Dendritic cell treated with granulocyte-macrophage colony-stimulating factor and Interleukin-4, amounts not matched to agents 40 ng/mL and 50 ng/mL, for 4 days (primary cell): ENCODE measurements around the gene NEO1.

Experiments used
- H3K27ac Mint-ChIP-seq: one replicate; pipeline ENCODE4 v1.8.0; 2022; ENCODE audit warnings: mild to moderate bottlenecking, mixed read lengths
- H3K27me3 Mint-ChIP-seq: one replicate; pipeline ENCODE4 v1.8.0; 2022; ENCODE audit warnings: mild to moderate bottlenecking, mixed read lengths
- H3K36me3 Mint-ChIP-seq: one replicate; pipeline ENCODE4 v1.8.0; 2022; ENCODE audit warnings: low read depth, mixed read lengths
- H3K4me1 Mint-ChIP-seq: one replicate; pipeline ENCODE4 v1.8.0; 2022; ENCODE audit warnings: low read depth, mixed read lengths
- H3K4me3 Mint-ChIP-seq: one replicate; pipeline ENCODE4 v1.8.0; 2022; ENCODE audit warnings: mild to moderate bottlenecking, moderate library complexity, mixed read lengths
- H3K9me3 Mint-ChIP-seq: one replicate; pipeline ENCODE4 v1.8.0; 2022; ENCODE audit warnings: mixed read lengths
- intact Hi-C: fragments of 100-400 bp; cut with micrococcal nuclease; formaldehyde crosslinking; loops from one replicate; pipeline ENCODE4 v1.15.0; 2022

Gene NEO1

DNA sequence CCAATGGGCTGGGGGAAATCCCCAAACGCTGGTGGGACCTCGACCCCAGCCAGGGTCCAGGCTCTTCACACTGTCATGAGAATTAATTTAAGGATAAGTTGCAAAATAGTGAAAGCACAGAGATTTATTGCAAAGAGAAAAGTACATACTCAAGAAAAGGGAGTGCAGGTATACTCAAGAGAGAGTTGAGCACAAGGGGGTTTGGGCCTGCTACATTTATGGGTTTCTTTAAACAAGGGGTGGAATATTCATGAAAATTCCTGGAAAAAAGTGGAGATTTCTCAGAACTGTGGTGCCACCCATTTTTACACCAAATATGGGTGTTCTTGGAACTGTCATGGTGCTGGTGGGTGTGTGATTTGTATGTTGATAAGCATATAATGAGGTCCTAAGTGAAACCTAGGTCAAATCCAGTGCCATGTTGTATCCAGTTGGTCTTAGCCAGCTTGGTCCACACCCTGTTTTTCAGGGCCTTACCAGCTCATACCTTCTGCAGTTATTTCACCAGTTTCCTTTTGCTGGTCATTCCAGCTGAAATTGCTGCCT is 32.6 kb upstream of the NEO1 start:
- H3K4me3 Mint-ChIP-seq, result no peak overlapping the region

DNA sequence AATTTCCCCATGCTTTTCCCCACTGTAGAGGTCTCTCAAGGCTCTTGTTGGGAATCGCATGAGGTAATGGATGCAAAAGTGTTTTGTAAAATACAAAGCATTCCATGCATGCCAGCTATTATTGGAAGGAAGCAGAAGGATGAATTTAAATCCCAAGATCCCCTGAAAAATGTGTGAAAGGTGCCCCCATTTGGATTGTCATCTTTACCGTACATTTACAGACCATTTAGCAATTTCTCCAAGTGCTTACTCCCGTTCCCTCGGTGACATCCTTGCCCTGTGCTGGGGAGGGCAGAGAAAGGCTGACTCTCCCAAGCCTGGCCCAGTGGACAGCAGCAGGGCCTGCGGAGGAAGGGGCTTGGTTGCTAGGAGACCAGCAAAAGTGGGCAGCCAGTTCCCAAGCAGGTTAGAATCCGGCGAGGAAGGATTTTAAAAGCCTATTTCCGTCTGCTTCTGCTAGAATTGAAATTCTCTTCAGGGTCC is 31.1 kb upstream of the NEO1 start:
- intact Hi-C loops, result no loop called here
- Mint-ChIP-seq H3K4me1 (no peaks in the 10 kb centered on the region), H3K36me3 (no peaks in the 10 kb centered on the region), H3K9me3 (no peaks in the 10 kb centered on the region), H3K4me3 (no peak overlapping the region), H3K27me3 (peaks cover 35% of the 10 kb centered on the region), H3K27ac (no peak overlapping the region)

More for the DNA sequence above, 32.6 kb upstream of the NEO1 start:
- Mint-ChIP-seq H3K27ac (no peak overlapping the region), H3K9me3 (no peaks in the 10 kb centered on the region), H3K27me3 (peaks cover 39% of the 10 kb centered on the region), H3K4me1 (no peaks in the 10 kb centered on the region), H3K36me3 (no peaks in the 10 kb centered on the region)
- intact Hi-C loops, result no loop called here

DNA sequence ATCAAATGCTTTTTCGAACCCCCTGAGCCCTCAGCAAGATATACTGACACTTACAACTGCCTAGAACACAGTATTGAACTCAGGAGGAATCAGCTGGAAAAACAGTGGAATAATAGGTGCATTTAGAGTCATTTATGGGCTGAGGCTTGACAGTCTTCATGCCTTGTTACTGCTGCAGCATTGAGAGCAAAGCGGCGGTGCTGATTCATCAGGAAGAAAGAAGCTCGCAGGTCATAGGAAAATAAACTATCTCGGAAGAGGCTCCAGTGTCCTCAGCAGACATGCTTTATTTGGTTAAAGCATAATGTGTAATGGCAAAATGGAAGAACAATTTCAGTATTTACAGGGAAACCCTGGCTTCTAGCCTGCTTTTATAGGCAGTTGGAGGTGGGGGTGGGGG is 30.1 kb upstream of the NEO1 start:
- H3K9me3 Mint-ChIP-seq, result no peaks in the 10 kb centered on the region
- H3K4me1 Mint-ChIP-seq, result no peaks in the 10 kb centered on the region
- no peak overlapping the region for H3K4me3 Mint-ChIP-seq
- no peak overlapping the region for H3K27ac Mint-ChIP-seq
- intact Hi-C loops, result no loop called here
- H3K36me3 Mint-ChIP-seq, result no peaks in the 10 kb centered on the region
- H3K27me3 Mint-ChIP-seq, result peaks cover 38% of the 10 kb centered on the region

DNA sequence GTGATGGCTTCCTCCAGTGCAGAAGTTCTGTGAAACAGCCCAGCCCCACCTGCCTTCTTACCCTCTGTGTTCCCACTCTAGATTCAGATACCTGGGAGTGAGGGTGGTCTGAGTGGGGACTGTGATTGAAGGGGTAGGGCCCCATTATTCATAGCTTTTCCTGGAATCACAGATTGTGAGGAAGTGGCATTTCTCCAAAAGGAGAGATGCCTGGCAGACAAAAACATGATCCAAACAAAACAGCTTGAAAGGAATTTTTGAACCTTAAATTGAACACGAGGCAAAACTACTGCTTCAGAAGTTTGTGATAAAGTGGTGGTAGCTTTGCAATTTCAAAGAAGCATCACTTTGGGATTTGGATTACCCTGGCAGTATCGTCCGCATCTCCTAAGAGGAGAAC is 29.2 kb upstream of the NEO1 start:
- H3K4me1 Mint-ChIP-seq, result no peaks in the 10 kb centered on the region
- H3K9me3 Mint-ChIP-seq, result no peaks in the 10 kb centered on the region
- intact Hi-C loops, result no loop called here
- H3K36me3 Mint-ChIP-seq, result no peaks in the 10 kb centered on the region
- no peak overlapping the region for H3K27ac Mint-ChIP-seq
- no peak overlapping the region for H3K4me3 Mint-ChIP-seq
- H3K27me3 Mint-ChIP-seq, result peaks cover 40% of the 10 kb centered on the region

DNA sequence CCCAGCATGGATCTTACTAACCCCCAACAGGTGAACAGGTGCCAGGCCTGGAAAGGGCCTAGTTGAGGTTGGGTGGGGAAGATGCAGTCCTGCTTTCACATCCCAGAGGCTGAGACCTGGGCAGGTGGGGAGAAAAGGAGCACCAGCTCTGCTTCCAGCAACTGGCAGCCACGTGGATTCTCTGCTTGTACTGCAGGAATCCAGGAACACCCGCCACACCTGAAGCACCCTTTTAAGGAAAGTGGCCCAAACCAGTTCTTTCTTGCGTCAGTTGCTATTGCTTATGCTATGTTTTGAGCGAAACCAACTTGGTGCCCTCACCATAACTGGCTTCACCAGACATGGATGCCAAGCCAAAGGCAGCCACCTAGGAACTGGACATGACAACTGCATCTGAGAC is 28.1 kb upstream of the NEO1 start:
- peaks cover 39% of the 10 kb centered on the region for H3K27me3 Mint-ChIP-seq
- H3K36me3 Mint-ChIP-seq, result no peaks in the 10 kb centered on the region
- no peak overlapping the region for H3K27ac Mint-ChIP-seq
- H3K4me1 Mint-ChIP-seq, result no peaks in the 10 kb centered on the region
- no peak overlapping the region for H3K4me3 Mint-ChIP-seq
- intact Hi-C loops, result no loop called here
- H3K9me3 Mint-ChIP-seq, result no peaks in the 10 kb centered on the region

DNA sequence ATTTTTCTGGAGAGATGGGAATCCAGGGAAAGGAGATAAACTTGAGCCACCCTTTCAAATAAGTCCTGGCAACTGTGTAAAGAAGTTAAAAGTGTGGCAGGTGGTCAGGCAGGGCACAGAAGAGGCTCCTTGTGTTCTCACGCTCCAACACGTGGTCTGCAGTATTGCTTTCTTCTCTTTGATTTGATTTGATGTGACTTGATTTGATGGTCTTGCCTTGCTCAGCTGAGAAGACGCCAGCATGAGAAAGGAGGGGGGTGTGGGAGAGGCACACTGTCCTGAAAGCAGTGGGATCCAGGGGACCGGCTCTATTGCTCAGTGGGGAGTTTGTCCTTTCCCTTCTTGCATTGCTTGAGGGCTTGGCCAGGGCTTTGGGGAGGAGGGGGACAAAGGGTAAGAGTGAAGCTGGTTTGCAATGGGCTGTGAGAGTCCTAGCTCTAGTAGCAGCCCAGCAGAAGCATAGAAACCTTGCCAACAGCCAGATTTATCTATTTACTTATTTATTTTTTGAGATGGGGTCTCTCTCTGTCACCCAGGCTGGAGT is 25.7 kb upstream of the NEO1 start:
- H3K4me3 Mint-ChIP-seq, result no peak overlapping the region
- peaks cover 25% of the 10 kb centered on the region for H3K27me3 Mint-ChIP-seq
- no peaks in the 10 kb centered on the region for H3K4me1 Mint-ChIP-seq
- intact Hi-C loops, result no loop called here
- no peaks in the 10 kb centered on the region for H3K9me3 Mint-ChIP-seq
- no peak overlapping the region for H3K27ac Mint-ChIP-seq
- H3K36me3 Mint-ChIP-seq, result no peaks in the 10 kb centered on the region

DNA sequence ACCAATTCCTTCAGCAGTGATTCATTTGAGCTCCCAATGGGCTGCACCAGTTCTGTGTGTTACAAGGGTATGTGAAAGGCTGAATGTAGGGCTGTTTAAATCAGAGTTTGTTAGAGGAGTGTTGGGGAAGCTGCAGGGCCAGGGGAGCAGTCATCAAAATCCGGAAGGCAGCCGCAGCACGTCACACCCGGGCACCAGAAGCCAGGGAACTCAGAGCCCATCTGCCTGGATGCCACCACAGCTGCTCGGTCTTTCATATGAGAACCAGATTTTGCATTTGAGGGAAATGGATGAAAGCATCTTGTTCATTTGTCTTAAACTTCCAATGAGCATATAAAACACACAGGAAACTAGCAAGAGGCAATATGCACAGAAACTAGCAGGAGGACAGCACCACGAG is 24.2 kb upstream of the NEO1 start:
- H3K27ac Mint-ChIP-seq, result no peak overlapping the region
- no peaks in the 10 kb centered on the region for H3K9me3 Mint-ChIP-seq
- H3K4me3 Mint-ChIP-seq, result no peak overlapping the region
- peaks cover 16% of the 10 kb centered on the region for H3K27me3 Mint-ChIP-seq
- H3K36me3 Mint-ChIP-seq, result no peaks in the 10 kb centered on the region
- intact Hi-C loops, result no loop called here
- no peaks in the 10 kb centered on the region for H3K4me1 Mint-ChIP-seq

DNA sequence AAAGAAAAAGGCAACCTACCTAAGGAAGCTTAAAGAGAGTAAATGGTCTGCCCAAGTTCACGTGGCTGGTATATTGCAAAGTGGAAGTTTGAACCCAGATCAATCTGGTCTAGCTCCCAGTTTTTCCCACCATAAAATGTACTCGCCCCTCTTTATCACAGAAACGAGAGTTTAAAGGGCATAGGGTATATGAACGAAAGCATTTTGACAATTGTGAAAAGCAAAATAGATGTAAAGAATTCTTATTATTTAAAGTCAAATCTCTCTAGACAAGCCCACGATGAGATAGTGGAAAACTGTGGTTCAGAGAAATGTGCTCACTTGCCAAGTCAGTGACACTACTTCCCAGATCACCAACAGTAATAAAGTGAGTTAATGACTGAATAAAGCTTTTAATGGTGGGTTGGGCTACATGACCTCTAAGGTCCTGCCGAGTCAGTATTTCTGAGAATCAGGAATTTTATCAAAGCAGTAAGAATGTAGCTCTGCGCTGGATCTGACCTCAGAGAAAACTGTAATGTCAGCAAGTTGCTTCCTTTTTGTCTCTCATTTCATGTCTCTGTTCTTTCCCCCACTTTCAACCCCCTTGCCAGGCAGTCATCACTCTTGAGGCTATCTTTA is 23.3 kb upstream of the NEO1 start:
- Mint-ChIP-seq H3K4me3 (no peak overlapping the region), H3K9me3 (no peaks in the 10 kb centered on the region), H3K36me3 (no peaks in the 10 kb centered on the region), H3K27ac (no peak overlapping the region), H3K4me1 (no peaks in the 10 kb centered on the region), H3K27me3 (peaks cover 16% of the 10 kb centered on the region)
- intact Hi-C loops, result no loop called here

DNA sequence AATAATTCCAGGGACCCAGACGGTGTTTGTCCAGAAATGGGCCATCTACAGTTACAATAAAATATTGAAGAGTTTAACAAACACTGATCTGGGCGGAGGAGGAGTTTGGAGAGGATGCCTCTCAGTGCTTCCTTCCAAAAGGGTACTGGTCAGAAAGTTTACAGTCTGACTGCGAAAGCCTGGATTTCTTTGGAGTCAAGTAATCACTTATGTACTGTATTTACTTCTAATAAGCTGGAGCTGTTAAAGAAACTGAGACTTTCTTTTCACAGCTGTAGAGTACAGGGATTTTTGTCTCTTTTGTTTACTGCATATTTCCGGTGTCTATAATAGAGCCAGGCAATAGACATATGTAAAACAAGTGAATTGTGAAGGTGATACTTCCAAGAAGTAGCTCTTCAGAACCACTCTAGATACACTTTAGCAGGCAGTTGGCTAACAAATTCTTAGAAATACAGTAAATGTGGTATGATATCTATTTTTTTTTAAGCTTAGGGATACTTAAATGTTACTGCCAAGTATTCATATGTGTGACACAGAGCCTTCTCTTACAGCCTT is 22.1 kb upstream of the NEO1 start:
- Mint-ChIP-seq H3K27ac (no peak overlapping the region), H3K4me1 (no peaks in the 10 kb centered on the region), H3K36me3 (no peaks in the 10 kb centered on the region), H3K27me3 (peaks cover 20% of the 10 kb centered on the region), H3K4me3 (no peak overlapping the region), H3K9me3 (no peaks in the 10 kb centered on the region)
- intact Hi-C loops, result no loop called here

DNA sequence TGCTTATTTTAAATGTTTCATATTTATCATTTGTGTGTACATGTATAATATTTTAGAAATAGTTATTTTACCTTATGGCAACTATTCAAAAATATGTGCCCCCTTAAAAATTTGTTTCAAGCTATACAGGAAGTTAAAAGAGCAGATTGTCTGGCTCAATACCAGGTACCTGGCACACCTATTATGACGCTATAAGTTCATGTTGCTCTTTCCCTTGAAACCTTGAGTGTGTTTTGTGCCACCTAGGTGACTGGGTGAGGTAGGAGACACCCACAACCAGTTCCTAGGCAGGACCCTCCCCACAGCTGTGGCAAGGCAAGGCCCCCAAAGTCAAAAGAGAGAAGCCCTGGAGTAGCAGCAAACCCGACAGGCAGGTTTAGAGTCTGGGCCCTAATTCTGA is 20.6 kb upstream of the NEO1 start:
- H3K4me1 Mint-ChIP-seq, result no peaks in the 10 kb centered on the region

DNA sequence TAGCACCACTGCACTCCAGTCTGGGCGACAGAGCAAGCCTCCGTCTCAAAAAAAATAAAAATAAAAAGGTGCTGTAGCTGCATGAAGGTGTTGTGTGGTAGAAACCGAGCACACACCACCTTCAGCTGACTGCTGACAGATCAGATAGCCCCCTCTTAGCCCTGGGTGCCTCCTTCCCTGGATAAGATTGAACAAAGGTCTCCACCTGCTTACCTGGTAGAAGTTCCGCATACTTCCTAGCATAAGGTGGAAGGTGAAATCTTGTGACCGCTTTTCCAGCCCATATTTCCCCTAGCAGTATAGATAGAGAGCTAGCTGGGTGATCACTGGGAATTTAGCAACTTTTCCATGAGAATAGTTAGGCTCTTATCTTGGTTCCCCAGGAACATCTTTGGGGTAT is 18.7 kb upstream of the NEO1 start:
- Mint-ChIP-seq H3K27ac (no peak overlapping the region), H3K4me3 (no peak overlapping the region), H3K4me1 (no peaks in the 10 kb centered on the region), H3K36me3 (no peaks in the 10 kb centered on the region), H3K9me3 (no peaks in the 10 kb centered on the region), H3K27me3 (peaks cover 27% of the 10 kb centered on the region)
- intact Hi-C loops, result no loop called here

More for the DNA sequence above, 20.6 kb upstream of the NEO1 start:
- Mint-ChIP-seq H3K4me3 (no peak overlapping the region), H3K36me3 (no peaks in the 10 kb centered on the region), H3K27ac (no peak overlapping the region), H3K27me3 (peaks cover 24% of the 10 kb centered on the region), H3K9me3 (no peaks in the 10 kb centered on the region)
- intact Hi-C loops, result no loop called here

DNA sequence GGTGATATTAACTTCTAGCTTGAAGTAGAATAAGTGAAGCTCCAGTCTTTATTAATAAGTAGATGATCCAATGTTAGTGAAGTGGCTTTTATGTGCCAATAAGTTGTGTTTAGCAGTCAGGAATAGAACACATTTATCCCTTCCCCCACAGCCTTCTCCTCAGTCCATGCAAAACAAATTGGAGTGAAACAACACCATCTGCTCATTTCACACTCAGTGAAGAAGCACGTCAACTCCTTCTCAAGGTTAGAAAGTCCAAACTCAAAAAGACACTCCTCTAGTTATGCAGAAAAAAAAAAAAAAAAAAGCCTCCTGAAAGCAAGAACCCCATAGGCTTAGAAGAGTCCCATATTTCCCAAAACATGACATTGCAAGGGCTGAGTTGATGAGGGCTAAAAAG is 18.0 kb upstream of the NEO1 start:
- Mint-ChIP-seq H3K36me3 (no peaks in the 10 kb centered on the region), H3K4me3 (no peak overlapping the region), H3K27me3 (peaks cover 26% of the 10 kb centered on the region), H3K9me3 (no peaks in the 10 kb centered on the region), H3K27ac (no peak overlapping the region), H3K4me1 (no peaks in the 10 kb centered on the region)
- intact Hi-C loops, result no loop called here

DNA sequence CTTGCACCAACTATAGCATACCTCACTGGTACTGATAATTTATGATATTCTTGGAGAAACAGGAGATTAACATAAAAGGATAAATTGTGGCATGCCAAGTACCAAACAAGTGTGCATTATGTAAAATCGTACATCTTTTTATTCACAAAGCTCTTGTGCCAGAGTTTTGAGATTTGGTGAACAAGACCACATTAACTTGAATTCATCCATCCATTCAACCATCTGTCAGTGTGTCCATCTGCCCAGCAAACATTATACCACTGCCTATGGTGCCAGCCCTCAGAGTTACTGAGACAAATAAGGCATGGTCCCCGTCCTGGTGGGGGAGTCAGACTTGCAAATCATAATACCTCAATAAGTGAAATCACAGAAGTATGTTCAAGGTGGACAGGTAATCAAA is 17.0 kb upstream of the NEO1 start:
- intact Hi-C loops, result no loop called here
- peaks cover 22% of the 10 kb centered on the region for H3K27me3 Mint-ChIP-seq
- no peak overlapping the region for H3K27ac Mint-ChIP-seq
- H3K36me3 Mint-ChIP-seq, result no peaks in the 10 kb centered on the region
- H3K4me1 Mint-ChIP-seq, result no peaks in the 10 kb centered on the region
- no peak overlapping the region for H3K4me3 Mint-ChIP-seq
- no peaks in the 10 kb centered on the region for H3K9me3 Mint-ChIP-seq

DNA sequence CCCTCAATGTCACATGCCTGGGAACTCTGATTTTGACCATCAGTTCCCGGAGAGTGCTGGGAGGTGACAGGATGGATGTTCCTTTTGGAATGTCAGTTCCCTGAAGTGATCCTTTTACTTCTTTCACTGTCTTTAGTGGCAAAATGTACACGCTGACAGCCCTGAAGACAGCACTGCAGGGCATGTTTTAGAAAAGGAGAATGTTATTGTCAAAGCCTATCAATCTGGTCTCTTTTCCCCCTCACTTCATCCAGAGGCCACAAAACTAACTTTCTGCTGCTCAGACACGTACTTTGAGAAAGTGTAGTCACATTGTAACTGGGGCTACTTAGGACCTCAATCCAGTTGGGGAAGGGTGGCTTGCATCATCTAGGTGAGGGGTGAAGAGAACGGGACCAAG is 14.0 kb upstream of the NEO1 start:
- no peak overlapping the region for H3K27ac Mint-ChIP-seq
- no peaks in the 10 kb centered on the region for H3K36me3 Mint-ChIP-seq
- H3K4me1 Mint-ChIP-seq, result no peaks in the 10 kb centered on the region
- H3K9me3 Mint-ChIP-seq, result no peaks in the 10 kb centered on the region
- H3K27me3 Mint-ChIP-seq, result peaks cover 18% of the 10 kb centered on the region
- H3K4me3 Mint-ChIP-seq, result no peak overlapping the region
- intact Hi-C loops, result no loop called here

DNA sequence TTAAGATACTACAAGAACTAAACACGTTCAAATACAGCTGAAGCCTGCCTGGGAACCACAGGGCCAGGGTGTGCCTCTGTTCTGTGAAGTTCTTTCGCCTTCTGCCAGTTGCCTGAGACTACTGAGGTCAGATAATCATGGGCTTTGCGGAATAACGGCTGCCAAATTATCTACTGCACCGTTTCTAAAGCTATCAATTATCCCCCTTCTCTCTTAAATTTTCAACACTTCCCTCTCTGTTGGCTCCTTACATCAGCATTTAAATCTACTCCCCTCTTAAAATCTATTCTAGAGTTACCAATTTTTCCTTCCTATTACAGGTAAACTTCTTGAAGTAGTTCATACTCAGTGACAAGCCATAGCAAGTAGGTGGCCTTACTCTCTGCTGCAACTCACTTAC is 6.2 kb upstream of the NEO1 start:
- no peak overlapping the region for H3K27ac Mint-ChIP-seq
- no peaks in the 10 kb centered on the region for H3K4me1 Mint-ChIP-seq
- intact Hi-C loops, result no loop called here
- H3K9me3 Mint-ChIP-seq, result no peaks in the 10 kb centered on the region
- no peaks in the 10 kb centered on the region for H3K36me3 Mint-ChIP-seq
- H3K4me3 Mint-ChIP-seq, result no peak overlapping the region
- H3K27me3 Mint-ChIP-seq, result peaks cover 38% of the 10 kb centered on the region
